Activated CD4-positive, CD25-positive, alpha-beta regulatory T cell treated with anti-CD3 and anti-CD28 coated beads, Interleukin-2, amount 50 U/mL, for 24 hours (primary cell): ENCODE data around the gene TMEM174.

ENCODE experiments used
- ATAC-seq, 2 donors: fragments of 150-1000 bp; cut with Tn5 transposase; one replicate each; pipeline ENCODE4 v1.10.0; 2021; ENCODE audit warnings: mild to moderate bottlenecking in 1 of 2, moderate library complexity in 1 of 2

The TMEM174 gene

DNA sequence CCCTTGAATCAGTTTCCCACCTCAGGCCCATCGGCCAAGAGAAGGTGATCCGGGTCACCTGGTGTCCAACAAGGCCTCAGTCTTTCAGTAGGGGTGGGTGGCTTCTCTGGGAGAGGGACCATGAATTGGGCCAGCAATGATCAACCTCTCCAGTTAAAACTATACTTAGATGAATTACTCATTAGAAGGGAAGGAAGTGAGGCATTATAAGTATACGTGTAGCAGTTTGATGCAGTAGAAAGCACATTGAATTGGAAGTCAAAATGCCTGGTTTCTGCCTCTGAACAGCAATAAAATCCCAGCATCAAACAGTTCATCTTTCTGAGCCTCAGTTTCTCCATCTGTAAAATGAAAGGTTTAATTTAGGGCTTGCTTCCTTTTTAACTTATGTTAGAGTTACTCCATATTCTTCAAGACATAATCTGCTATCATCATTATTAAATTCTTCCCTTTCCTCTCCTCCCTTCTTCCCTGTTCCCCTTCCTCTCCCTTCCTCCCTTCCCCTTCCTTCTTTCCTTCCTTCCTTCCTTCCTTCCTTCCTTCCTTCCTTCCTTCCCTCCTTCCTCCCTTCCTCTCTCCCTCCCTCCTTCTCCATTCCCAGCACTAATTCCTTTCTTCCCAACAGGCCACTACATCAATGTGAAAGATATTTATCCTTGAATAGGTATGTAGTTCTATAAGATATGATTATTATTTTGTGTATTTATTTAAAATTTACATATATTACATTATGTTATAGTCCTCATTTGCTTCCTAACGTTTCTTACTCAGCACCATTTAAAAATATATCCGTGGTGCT lies 18.6 kb upstream of the TMEM174 start:
- ATAC-seq, result no peak

DNA sequence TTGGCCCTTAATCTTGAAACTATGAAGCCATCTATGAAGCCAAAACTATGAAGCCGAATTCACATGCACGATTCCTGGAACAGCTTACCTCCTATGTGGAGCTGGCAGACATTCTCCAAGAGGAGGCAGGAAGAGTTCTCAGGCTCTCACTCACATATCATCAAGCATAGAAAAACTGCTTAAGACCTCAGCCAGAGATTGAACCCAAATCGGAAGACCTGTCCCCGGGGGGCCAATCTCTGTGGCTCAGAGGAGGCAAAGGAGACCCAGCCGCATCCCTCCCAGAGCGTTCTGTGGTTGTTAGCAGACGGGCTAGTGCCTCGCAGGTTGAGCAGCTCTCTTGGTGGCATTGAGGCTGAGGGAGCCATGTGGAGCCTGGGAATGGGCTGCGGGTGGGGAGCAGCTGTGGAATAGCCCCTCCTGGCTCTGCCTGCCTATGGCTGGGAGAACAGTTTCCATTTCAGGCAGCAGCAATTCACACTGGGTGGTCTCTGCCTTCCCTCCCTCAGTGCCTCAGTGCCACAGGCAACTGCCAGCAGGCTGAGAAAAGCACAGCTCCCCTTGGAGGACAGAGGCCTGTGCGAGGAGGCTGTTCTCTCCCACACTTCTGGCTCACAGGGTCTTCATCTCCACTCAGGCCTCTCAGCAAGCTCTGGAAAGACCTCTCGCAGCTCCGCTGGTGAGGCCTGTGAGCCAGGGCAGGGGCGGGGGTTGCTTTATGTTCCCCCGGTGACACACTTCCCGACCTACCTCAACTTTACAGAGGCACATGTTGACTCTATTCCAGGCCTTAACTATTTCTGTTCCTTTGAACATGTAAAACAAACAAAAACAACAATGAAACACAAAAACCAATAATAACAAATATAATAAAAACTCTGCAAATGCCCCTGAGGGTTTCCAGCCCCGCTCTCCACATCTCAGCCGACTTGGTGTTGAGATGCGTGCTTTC lies 17.4 kb upstream of the TMEM174 start:
- ATAC-seq, result no peak

GRCh38 chr5:73157414-73158303 lies 15.3 kb upstream of the TMEM174 start:
- ATAC-seq, result no peak

DNA sequence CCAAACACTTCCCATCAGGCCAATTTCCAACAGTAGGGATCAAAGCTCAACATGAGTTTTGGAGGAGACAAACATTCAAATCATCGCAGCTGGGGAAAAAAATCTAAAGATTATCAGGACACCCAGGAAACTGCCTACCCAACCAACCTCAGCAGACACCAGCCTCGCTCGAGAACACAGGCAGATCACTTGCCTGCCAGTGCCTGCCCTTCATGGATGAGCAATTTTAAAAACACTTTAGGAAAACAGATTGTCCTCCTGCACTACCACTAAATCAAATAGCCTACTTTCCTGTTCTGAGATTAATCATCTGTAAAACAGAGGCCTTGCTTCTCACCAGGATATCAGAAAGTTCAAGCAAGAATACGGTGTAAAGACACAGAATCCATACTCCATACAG lies 14.7 kb upstream of the TMEM174 start:
- ATAC-seq, result no peak

DNA sequence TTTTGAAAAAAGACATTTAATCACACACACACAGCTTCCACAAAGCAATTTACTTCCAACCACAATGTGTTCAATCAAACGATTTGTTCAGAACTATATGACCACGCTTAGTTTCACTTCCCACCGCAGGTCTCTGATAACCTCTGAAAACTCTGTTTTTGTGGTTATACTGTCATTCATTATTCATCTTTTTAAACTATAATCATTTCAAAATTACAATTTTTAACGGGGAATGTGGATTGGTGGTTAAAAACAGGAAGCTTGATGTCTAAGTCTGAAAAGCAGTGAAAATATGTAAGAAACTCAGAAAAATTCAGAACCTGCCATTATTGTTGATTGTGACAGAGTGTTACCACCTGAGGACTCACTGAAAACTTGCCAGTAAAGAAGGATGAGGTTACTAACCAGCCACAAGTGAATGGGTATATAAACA lies 12.7 kb upstream of the TMEM174 start:
- ATAC-seq, result peak; percentile 96

DNA sequence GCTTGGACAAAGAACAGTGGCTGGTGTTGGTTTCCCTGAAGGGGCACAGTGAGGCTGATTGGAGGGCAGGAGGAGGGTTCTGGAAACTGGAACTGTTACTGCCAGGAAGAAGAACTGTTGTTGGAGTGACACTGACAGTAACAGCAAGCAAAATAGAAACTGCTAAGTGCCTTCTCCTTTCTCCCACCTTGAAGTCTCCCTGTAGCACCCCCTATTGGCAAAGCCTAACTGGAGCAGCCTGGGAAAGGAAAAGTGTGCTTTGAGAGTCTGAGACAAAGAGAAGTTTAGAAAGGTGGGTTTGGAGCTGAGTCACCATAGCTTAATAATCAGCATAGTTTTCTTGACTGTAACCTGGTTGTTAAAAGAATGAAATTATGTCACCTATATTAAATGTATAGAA lies 2.5 kb upstream of the TMEM174 start:
- ATAC-seq, result no peak

DNA sequence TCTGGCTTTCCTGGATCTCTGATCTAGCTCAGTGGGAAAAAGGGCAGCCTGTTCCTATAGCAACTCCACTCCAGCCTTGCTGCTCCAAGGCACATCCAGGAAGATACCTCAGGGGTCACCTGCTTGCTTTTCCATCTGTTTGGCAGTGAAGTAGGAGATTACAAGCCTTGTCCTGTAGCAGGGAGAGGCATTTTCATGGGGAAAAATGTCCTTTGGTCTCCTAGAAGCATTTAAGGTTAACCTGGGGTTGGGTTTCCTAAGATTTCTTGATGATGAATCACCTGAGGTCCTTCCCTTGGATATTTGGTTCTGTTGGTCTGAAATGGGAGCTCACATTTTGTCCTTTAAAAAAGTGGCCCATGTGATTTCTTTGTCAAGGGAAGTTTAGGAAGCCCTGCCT lies 1.5 kb upstream of the TMEM174 start:
- ATAC-seq, result no peak

DNA sequence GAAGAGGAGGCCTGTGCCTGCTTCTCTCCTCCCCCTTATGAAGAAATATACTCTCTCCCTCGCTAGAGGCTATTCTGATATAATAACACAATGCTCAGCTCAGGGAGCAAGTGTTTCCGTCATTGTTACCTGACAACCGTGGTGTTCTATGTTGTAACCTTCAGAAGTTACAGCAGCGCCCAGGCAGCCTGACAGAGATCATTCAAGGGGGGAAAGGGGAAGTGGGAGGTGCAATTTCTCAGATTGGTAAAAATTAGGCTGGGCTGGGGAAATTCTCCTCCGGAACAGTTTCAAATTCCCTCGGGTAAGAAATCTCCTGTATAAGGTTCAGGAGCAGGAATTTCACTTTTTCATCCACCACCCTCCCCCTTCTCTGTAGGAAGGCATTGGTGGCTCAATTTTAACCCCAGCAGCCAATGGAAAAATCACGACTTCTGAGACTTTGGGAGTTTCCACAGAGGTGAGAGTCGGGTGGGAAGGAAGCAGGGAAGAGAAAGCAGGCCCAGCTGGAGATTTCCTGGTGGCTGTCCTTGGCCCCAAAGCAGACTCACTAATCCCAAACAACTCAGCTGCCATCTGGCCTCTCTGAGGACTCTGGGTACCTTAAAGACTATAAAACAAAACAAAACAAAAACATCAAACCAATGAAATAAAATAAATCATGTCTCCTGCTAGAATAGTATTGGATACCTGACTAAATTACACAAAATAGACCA lies 1.3 kb downstream of the TMEM174 start:
- no peak for ATAC-seq

- ATAC-seq, result no peak
These were observed 3.3 kb downstream of the TMEM174 start for GRCh38 chr5:73176250-73176649.

- no peak for ATAC-seq
These were observed 5.3 kb downstream of the TMEM174 start for GRCh38 chr5:73178265-73178664.

DNA sequence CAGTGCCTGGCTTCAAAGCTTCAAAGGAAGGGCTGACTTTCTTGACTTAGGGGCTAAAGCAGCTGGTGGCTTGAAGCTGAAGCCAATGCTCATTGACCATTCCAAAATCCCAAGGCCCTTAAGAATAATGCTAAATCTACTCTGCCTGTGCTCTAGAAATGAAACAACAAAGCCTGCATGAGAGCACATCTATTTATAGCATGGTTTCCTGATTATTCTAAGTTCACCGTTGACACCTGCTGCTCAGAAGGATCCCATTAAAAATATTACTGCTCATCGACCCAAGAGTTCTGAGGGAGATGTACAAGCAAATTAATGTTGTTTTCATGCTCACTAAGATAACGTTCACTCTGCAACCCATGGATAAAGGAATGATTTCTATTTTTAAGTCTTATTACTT lies 6.7 kb downstream of the TMEM174 start:
- ATAC-seq, result no peak

DNA sequence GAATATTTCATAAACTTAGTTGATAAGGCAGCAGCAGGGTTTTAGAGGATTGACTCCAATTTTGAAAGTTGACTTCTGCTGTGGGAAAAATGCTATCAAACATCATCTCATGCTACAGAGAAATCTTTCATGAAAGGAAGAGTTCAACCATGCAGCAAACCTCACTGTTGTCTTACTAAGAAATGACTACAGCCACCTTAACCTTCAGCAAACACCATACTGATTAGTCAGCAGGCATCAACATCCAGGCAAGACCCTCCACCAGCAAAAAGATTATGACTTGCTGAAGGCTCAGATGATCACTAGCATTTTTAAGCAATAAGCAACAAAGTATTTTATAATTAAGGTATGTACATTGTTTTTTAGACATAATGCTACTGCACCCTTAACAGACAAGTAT lies 7.6 kb downstream of the TMEM174 start:
- ATAC-seq, result no peak

DNA sequence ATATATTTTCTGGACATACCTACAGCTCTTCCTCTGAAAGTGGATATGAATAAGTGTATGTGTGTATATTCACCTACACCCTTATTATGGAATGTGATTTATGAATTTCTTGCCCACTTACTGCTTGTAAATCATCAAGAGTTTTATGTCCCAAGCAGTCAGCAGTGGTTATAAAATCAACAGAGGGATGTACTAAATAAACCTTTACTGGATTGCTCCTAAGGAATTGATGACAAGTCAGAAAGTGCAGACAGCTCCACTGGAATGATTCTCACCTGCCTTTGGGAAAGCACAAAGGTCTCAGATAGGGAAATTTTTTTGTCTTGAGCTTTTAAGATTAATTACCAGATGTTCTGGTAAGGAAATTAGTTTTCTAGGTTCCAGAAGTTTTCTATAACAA lies 9.3 kb downstream of the TMEM174 start:
- no peak for ATAC-seq

- no peak for ATAC-seq
These were observed 10.0 kb downstream of the TMEM174 start for GRCh38 chr5:73183000-73183399.

- no peak for ATAC-seq
These were observed 10.5 kb downstream of the TMEM174 start for GRCh38 chr5:73183481-73183891.

DNA sequence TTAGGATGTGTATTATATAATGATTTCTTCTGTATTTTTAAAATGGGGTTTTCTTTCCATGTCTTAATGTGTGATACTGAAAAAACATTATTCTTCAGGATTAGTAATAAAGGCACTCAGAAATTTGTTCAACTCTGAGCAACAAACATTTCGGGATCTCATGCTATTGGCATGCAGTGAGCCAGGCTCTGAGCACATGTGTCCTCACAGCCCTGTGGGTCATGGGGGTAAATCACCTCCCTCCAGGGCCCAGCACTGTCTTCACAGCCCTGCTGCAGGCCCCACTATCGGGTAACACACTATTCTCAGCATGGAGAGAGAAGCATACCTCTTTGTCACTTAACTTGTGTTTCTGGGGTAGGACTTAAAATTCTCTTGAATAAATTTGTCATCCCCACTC lies 14.0 kb downstream of the TMEM174 start:
- no peak for ATAC-seq

GRCh38 chr5:73188764-73189531 lies 16.0 kb downstream of the TMEM174 start:
- no peak for ATAC-seq

GRCh38 chr5:73189871-73190376 lies 16.9 kb downstream of the TMEM174 start:
- ATAC-seq, result no peak

GRCh38 chr5:73192370-73192769 lies 19.4 kb downstream of the TMEM174 start:
- ATAC-seq, result no peak

GRCh38 chr5:73193592-73193991 lies 20.6 kb downstream of the TMEM174 start:
- ATAC-seq, result no peak

DNA sequence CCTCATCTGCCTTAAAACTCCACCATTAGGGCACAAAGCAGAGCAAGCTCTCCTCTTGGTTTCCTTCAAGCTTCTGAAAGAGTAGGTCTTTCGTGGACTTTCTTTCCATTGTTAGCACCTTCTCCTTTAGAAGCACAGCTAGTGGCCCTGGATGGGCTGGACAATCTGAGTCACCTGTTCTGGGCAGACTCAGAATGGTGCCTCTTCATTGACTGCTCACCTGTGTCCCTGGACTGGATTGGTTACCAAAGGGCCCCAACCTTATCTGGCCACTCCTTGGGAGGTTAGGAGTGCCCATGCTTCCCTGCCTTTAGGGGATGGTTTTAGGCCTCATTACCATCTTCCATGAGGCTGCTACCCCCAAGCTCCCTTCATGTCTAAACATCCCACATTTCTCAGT lies 23.2 kb downstream of the TMEM174 start:
- ATAC-seq, result no peak
